ENCODE results near the gene TRMT6.

The TRMT6 gene

GRCh38 chr20:5927749-5928462 lies 22.4 kb downstream of the TRMT6 start:
- Histone ChIP-seq H3K27me3 (ENCODE audit: control insufficient read depth, insufficient read depth, low read length) (no peaks in the 10 kb centered on the region), H3K27ac (ENCODE audit: low read depth, low read length) (no peak overlapping the region), H3K36me3 (ENCODE audit: control insufficient read depth, insufficient read depth, low read length) (no peaks in the 10 kb centered on the region), H3K4me1 (ENCODE audit: control insufficient read depth, insufficient read depth, low read length) (no peaks in the 10 kb centered on the region), H3K9me3 (ENCODE audit: control insufficient read depth, insufficient read depth, low read length) (no peaks in the 10 kb centered on the region; the same call in 1 of the 2 replicates), H3K4me3 (ENCODE audit: low read depth, low read length) (no peak overlapping the region), H3K9ac (ENCODE audit: low read depth, low read length) (no peak overlapping the region)

GRCh38 chr20:5925551-5925950 lies 24.8 kb downstream of the TRMT6 start:
- Histone ChIP-seq H3K36me3 (ENCODE audit: control insufficient read depth, insufficient read depth, low read length) (no peaks in the 10 kb centered on the region), H3K27me3 (ENCODE audit: control insufficient read depth, insufficient read depth, low read length) (no peaks in the 10 kb centered on the region), H3K4me1 (ENCODE audit: control insufficient read depth, insufficient read depth, low read length) (no peaks in the 10 kb centered on the region), H3K9ac (ENCODE audit: low read depth, low read length) (no peak overlapping the region), H3K4me3 (ENCODE audit: low read depth, low read length) (no peak overlapping the region), H3K27ac (ENCODE audit: low read depth, low read length) (no peak overlapping the region), H3K9me3 (ENCODE audit: control insufficient read depth, insufficient read depth, low read length) (no peaks in the 10 kb centered on the region; the same call in 1 of the 2 replicates)

- Histone ChIP-seq H3K36me3 (ENCODE audit: control insufficient read depth, insufficient read depth, low read length) (no peaks in the 10 kb centered on the region), H3K4me3 (ENCODE audit: low read depth, low read length) (no peak overlapping the region), H3K27me3 (ENCODE audit: control insufficient read depth, insufficient read depth, low read length) (no peaks in the 10 kb centered on the region), H3K4me1 (ENCODE audit: control insufficient read depth, insufficient read depth, low read length) (peaks cover 5% of the 10 kb centered on the region), H3K27ac (ENCODE audit: low read depth, low read length) (no peak overlapping the region), H3K9ac (ENCODE audit: low read depth, low read length) (no peak overlapping the region), H3K9me3 (ENCODE audit: control insufficient read depth, insufficient read depth, low read length) (no peaks in the 10 kb centered on the region; the same call in 1 of the 2 replicates)
Measured at GRCh38 chr20:5923493-5923892, 26.8 kb downstream of the TRMT6 start.

GRCh38 chr20:5920581-5920980 lies 29.8 kb downstream of the TRMT6 start:
- no peak overlapping the region for H3K4me3 ChIP-seq (ENCODE audit: low read depth, low read length)
- H3K9me3 ChIP-seq (ENCODE audit: control insufficient read depth, insufficient read depth, low read length) = no peaks in the 10 kb centered on the region; the same call in 1 of the 2 replicates
- peaks cover 5% of the 10 kb centered on the region for H3K4me1 ChIP-seq (ENCODE audit: control insufficient read depth, insufficient read depth, low read length)
- H3K9ac ChIP-seq (ENCODE audit: low read depth, low read length) = no peak overlapping the region
- no peaks in the 10 kb centered on the region for H3K36me3 ChIP-seq (ENCODE audit: control insufficient read depth, insufficient read depth, low read length)
- H3K27me3 ChIP-seq (ENCODE audit: control insufficient read depth, insufficient read depth, low read length) = no peaks in the 10 kb centered on the region
- H3K27ac ChIP-seq (ENCODE audit: low read depth, low read length) = no peak overlapping the region

GRCh38 chr20:5919626-5920544 lies 30.4 kb downstream of the TRMT6 start:
- Histone ChIP-seq H3K4me1 (ENCODE audit: control insufficient read depth, insufficient read depth, low read length) (peaks cover 9% of the 10 kb centered on the region), H3K9ac (ENCODE audit: low read depth, low read length) (no peak overlapping the region), H3K9me3 (ENCODE audit: control insufficient read depth, insufficient read depth, low read length) (no peaks in the 10 kb centered on the region; the same call in 1 of the 2 replicates), H3K27ac (ENCODE audit: low read depth, low read length) (peak overlapping the region; percentile 6), H3K36me3 (ENCODE audit: control insufficient read depth, insufficient read depth, low read length) (no peaks in the 10 kb centered on the region), H3K27me3 (ENCODE audit: control insufficient read depth, insufficient read depth, low read length) (no peaks in the 10 kb centered on the region), H3K4me3 (ENCODE audit: low read depth, low read length) (no peak overlapping the region)

GRCh38 chr20:5918856-5919625 lies 31.3 kb downstream of the TRMT6 start:
- H3K27ac ChIP-seq (ENCODE audit: low read depth, low read length) = peak overlapping the region; percentile 66
- H3K9me3 ChIP-seq (ENCODE audit: control insufficient read depth, insufficient read depth, low read length) = no peaks in the 10 kb centered on the region; the same call in 1 of the 2 replicates
- no peak overlapping the region for H3K9ac ChIP-seq (ENCODE audit: low read depth, low read length)
- no peaks in the 10 kb centered on the region for H3K36me3 ChIP-seq (ENCODE audit: control insufficient read depth, insufficient read depth, low read length)
- H3K27me3 ChIP-seq (ENCODE audit: control insufficient read depth, insufficient read depth, low read length) = no peaks in the 10 kb centered on the region
- peaks cover 16% of the 10 kb centered on the region for H3K4me1 ChIP-seq (ENCODE audit: control insufficient read depth, insufficient read depth, low read length)
- no peak overlapping the region for H3K4me3 ChIP-seq (ENCODE audit: low read depth, low read length)

GRCh38 chr20:5914859-5915258 lies 35.5 kb downstream of the TRMT6 start:
- H3K4me1 ChIP-seq (ENCODE audit: control insufficient read depth, insufficient read depth, low read length) = peaks cover 21% of the 10 kb centered on the region
- H3K36me3 ChIP-seq (ENCODE audit: control insufficient read depth, insufficient read depth, low read length) = no peaks in the 10 kb centered on the region
- H3K27me3 ChIP-seq (ENCODE audit: control insufficient read depth, insufficient read depth, low read length) = peaks cover 7% of the 10 kb centered on the region; the same call in 1 of the 2 replicates
- no peak overlapping the region for H3K9ac ChIP-seq (ENCODE audit: low read depth, low read length)
- H3K4me3 ChIP-seq (ENCODE audit: low read depth, low read length) = no peak overlapping the region
- no peak overlapping the region for H3K27ac ChIP-seq (ENCODE audit: low read depth, low read length)
- H3K9me3 ChIP-seq (ENCODE audit: control insufficient read depth, insufficient read depth, low read length) = no peaks in the 10 kb centered on the region

GRCh38 chr20:5913166-5913565 lies 37.2 kb downstream of the TRMT6 start:
- no peak overlapping the region for H3K4me3 ChIP-seq (ENCODE audit: low read depth, low read length)
- H3K4me1 ChIP-seq (ENCODE audit: control insufficient read depth, insufficient read depth, low read length) = peaks cover 16% of the 10 kb centered on the region; the same call in 1 of the 2 replicates
- no peak overlapping the region for H3K27ac ChIP-seq (ENCODE audit: low read depth, low read length)
- H3K27me3 ChIP-seq (ENCODE audit: control insufficient read depth, insufficient read depth, low read length) = peaks cover 7% of the 10 kb centered on the region; the same call in 1 of the 2 replicates
- no peaks in the 10 kb centered on the region for H3K9me3 ChIP-seq (ENCODE audit: control insufficient read depth, insufficient read depth, low read length)
- no peak overlapping the region for H3K9ac ChIP-seq (ENCODE audit: low read depth, low read length)
- no peaks in the 10 kb centered on the region for H3K36me3 ChIP-seq (ENCODE audit: control insufficient read depth, insufficient read depth, low read length)

- no peaks in the 10 kb centered on the region for H3K9me3 ChIP-seq (ENCODE audit: control insufficient read depth, insufficient read depth, low read length)
- peaks cover 7% of the 10 kb centered on the region; the same call in 1 of the 2 replicates for H3K27me3 ChIP-seq (ENCODE audit: control insufficient read depth, insufficient read depth, low read length)
- no peak overlapping the region for H3K4me3 ChIP-seq (ENCODE audit: low read depth, low read length)
- no peaks in the 10 kb centered on the region for H3K36me3 ChIP-seq (ENCODE audit: control insufficient read depth, insufficient read depth, low read length)
- no peak overlapping the region for H3K27ac ChIP-seq (ENCODE audit: low read depth, low read length)
- peaks cover 15% of the 10 kb centered on the region; the same call in 1 of the 2 replicates for H3K4me1 ChIP-seq (ENCODE audit: control insufficient read depth, insufficient read depth, low read length)
- H3K9ac ChIP-seq (ENCODE audit: low read depth, low read length) = no peak overlapping the region
Measured at GRCh38 chr20:5910186-5910585, 40.1 kb downstream of the TRMT6 start.

GRCh38 chr20:5908981-5909380 lies 41.4 kb downstream of the TRMT6 start:
- no peaks in the 10 kb centered on the region for H3K36me3 ChIP-seq (ENCODE audit: control insufficient read depth, insufficient read depth, low read length)
- H3K9ac ChIP-seq (ENCODE audit: low read depth, low read length) = no peak overlapping the region
- no peak overlapping the region for H3K27ac ChIP-seq (ENCODE audit: low read depth, low read length)
- 0 out of 2 replicates have a peak, but pooled peaks cover 5% of the 10 kb centered on the region for H3K4me1 ChIP-seq (ENCODE audit: control insufficient read depth, insufficient read depth, low read length)
- H3K9me3 ChIP-seq (ENCODE audit: control insufficient read depth, insufficient read depth, low read length) = no peaks in the 10 kb centered on the region
- H3K4me3 ChIP-seq (ENCODE audit: low read depth, low read length) = no peak overlapping the region
- H3K27me3 ChIP-seq (ENCODE audit: control insufficient read depth, insufficient read depth, low read length) = peaks cover 7% of the 10 kb centered on the region; the same call in 1 of the 2 replicates
